C4-2B (cell line): Measurements from ENCODE around the gene AMFR.

ENCODE experiments used
- CTCF ChIP-seq: fragments of 450-650 bp; conservative IDR thresholded peaks from 2 replicates; pipeline ENCODE4 v1.5.1; 2017; ENCODE audit warnings: mild to moderate bottlenecking
- ZFX ChIP-seq: fragments of 450-650 bp; IDR thresholded peaks from 2 replicates; pipeline ENCODE4 v1.6.1; 2017

- no peak for TF ChIP-seq CTCF
- TF ChIP-seq ZFX, result no peak
These were observed 65.0 kb downstream of the AMFR start for GRCh38 chr16:56360117-56361008.
